HG02973 (cell line): ENCODE results near the gene RNU1-4.
"Not testable (repeated sequence)": the region's sequence is repeated elsewhere in the genome, so short reads cannot be mapped to it uniquely, and the experiment has no call there.

ENCODE experiments used
- ATAC-seq: cut with Tn5 transposase; IDR thresholded peaks from one replicate; pipeline ENCODE4 v1.9.1; 2021; ENCODE audit warnings: moderate library complexity; ENCODE audit not compliant: unreplicated experiment

RNU1-4 gene

GRCh38 chr1:16707130-16708093 is 32.9 kb upstream of the RNU1-4 start:
- not testable (repeated sequence) for ATAC-seq

GRCh38 chr1:16708704-16709103 is 31.6 kb upstream of the RNU1-4 start:
- ATAC-seq: not testable (repeated sequence)

GRCh38 chr1:16709659-16710087 is 30.6 kb upstream of the RNU1-4 start:
- ATAC-seq: not testable (repeated sequence)

- ATAC-seq: not testable (repeated sequence)
These were observed 29.7 kb upstream of the RNU1-4 start for GRCh38 chr1:16710618-16711017.

GRCh38 chr1:16712131-16712530 is 28.2 kb upstream of the RNU1-4 start:
- ATAC-seq: not testable (repeated sequence)

GRCh38 chr1:16712582-16712981 is 27.7 kb upstream of the RNU1-4 start:
- ATAC-seq: not testable (repeated sequence)

GRCh38 chr1:16712984-16713383 is 27.3 kb upstream of the RNU1-4 start:
- not testable (repeated sequence) for ATAC-seq

- not testable (repeated sequence) for ATAC-seq
These were observed 26.8 kb upstream of the RNU1-4 start for GRCh38 chr1:16713480-16713879.

GRCh38 chr1:16716691-16717335 is 23.5 kb upstream of the RNU1-4 start:
- ATAC-seq: no peak

GRCh38 chr1:16717336-16718098 is 22.8 kb upstream of the RNU1-4 start:
- no peak for ATAC-seq

- not testable (repeated sequence) for ATAC-seq
These were observed 22.0 kb upstream of the RNU1-4 start for GRCh38 chr1:16718099-16718907.

- ATAC-seq: no peak
These were observed 21.3 kb upstream of the RNU1-4 start for GRCh38 chr1:16718908-16719533.

- no peak for ATAC-seq
These were observed 20.6 kb upstream of the RNU1-4 start for GRCh38 chr1:16719571-16720350.

GRCh38 chr1:16720351-16721223 is 19.7 kb upstream of the RNU1-4 start:
- ATAC-seq: no peak

GRCh38 chr1:16721871-16722641 is 18.3 kb upstream of the RNU1-4 start:
- no peak for ATAC-seq

- ATAC-seq: no peak
These were observed 15.4 kb upstream of the RNU1-4 start for GRCh38 chr1:16724718-16725438.
